Daoy (cell line): Measurements from ENCODE around the gene VDR. TPM values are rescaled to one million over a fixed set of nuclear protein-coding genes. Genes with fewer than 3 reads are reported as not detected.
"Not testable (repeated sequence)": the region's sequence is repeated elsewhere in the genome, so short reads cannot be mapped to it uniquely, and the experiment has no call there.

Source experiments
- DNase-seq: peaks from one replicate; pipeline ENCODE4 v3.0.0-alpha.2; 2015; ENCODE audit warnings: low read depth
- total RNA-seq: library from RNA; depleted of rRNA; stranded (reverse); fragments of >200 nt; shearing (Covaris generic); gene quantifications from 2 replicates; pipeline ENCODE4 v1.2.3, GENCODE V29; 2014

VDR gene
- total RNA-seq, 1 experiment from 2014 or later, result 10.1 TPM

GRCh38 chr12:47846294-47846996 lies 58.3 kb downstream of the VDR start:
- DNase-seq, result no peak

DNA sequence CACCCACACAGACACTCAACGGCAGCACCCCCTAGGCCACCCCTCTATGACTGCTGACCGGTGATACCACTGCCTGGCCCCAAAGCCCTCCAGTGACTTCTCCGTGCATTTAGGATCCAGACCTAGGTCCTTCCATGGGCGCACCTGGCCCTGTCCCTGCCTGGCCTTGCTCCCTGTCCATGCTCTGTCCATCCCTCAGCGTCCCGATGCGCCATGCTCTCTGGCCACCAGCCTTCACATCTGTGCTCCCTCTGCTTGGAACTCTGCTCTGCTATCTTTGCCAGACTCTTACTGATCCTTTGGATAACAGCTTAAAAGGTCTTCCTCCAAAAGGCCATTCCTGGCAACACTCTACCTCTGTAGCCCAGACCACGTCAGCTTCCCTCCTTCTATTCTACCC lies 59.7 kb downstream of the VDR start:
- DNase-seq, result no peak

GRCh38 chr12:47844264-47845019 lies 60.4 kb downstream of the VDR start:
- no peak for DNase-seq

DNA sequence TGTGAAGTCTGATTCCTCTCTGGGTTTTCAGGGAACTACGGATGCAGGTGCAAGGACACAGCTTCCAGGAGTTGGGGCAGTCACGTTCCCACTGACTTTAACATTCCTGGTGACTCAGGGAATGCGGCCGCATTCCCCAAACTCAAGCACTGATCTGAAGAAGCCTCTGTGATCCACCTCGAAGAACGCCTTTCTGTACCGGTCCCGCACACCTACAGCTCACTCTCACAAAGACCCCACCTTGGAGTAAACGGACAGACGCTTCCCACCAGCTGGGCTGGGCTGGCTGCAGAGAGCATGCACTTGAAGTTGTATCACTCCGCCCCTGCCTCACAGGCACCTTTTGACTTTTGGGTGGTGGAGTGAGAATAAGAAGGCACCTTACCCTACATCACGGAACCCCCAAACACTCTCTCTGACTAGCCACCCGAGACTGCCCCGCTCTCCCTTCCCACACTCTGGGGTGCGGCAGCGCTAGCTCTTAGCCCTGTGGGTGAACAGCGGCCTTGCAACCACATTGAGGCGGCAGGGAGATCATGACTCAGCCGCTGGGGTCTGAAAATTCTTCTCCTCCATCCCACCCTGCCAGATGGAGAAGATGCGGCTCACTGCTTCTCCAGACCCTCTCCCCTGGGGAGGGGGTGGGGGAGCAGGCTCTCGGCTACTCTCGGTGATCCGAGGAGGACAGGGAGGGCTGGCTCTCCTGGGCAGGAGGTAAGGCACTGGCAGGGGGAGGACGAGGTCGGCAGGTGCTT lies 61.4 kb downstream of the VDR start:
- DNase-seq, result no peak

- not testable (repeated sequence) for DNase-seq
These were observed 62.3 kb downstream of the VDR start for GRCh38 chr12:47842543-47842942.

DNA sequence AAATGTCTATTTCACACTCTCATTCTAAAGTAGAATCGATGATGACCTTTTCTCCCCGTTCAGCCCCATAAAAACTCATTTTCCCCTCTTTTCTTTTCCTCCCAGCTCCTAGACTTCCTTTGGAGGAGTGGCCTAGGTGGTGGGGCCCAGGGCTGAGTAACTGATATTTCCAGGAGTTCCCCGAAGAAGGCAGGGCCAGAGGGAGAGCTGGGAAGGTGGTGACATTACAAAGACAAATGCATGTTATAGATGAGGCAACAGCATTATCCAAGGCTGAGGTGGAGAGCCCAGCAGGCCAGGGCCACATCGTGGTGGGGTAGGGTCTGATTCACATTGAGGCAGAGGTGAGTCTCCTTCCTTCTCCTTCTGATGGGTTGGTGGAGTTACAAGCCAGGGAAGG lies 62.9 kb downstream of the VDR start:
- DNase-seq, result peak; percentile 25

DNA sequence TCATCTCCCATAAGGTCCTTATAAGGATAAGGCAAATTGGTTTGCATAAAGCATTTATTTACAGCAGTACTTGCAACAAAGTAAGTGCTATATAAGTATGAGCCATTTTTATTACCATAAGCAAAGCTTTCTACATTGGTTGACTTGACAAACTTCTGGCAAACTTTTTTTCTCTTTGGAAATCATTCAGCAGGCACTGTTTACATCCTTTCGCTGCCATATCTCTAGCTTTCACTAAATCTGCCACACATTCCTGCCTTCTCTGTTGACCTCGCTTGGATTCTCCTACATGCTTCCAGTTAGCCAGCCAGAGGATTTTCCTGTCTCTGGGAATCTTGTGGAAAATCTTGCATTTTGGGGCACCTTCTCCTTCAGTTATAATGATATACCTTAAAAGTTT lies 63.3 kb downstream of the VDR start:
- no peak for DNase-seq

GRCh38 chr12:47840571-47840970 lies 64.2 kb downstream of the VDR start:
- no peak for DNase-seq

- no peak for DNase-seq
These were observed 65.4 kb downstream of the VDR start for GRCh38 chr12:47839214-47839876.

DNA sequence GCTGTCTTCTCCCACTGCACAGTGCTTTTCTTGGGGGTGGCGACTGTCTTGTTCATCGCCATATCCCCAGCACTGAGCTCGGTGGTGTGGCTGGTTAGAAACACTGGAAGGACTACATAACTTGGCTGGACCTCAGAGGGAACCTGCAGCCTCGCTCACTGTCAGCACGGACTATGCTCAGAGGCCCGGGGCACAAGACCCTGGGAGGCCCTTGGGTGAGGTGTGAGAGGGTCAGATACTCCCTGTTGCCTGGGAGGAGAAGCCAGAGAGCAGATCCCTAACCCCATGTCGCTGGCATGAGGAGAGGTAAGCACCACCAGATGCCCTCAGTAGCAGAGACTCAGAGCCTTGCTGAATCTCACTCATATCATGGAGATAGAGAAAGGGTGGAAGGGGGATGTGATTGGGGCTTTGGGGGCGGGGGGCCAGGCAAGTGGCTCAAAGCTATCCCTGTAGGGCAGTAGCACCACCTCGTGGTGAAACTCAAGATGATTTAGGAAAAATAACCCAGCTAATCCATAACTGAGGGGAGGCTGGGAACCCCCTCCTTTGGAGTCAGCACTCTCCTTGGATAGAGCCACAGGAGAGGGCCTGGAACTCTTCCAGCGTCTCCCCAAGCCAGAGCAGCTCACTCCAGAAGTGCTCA lies 66.4 kb downstream of the VDR start:
- DNase-seq, result peak; percentile 44

GRCh38 chr12:47837190-47838171 lies 67.3 kb downstream of the VDR start:
- peak; percentile 76 for DNase-seq

DNA sequence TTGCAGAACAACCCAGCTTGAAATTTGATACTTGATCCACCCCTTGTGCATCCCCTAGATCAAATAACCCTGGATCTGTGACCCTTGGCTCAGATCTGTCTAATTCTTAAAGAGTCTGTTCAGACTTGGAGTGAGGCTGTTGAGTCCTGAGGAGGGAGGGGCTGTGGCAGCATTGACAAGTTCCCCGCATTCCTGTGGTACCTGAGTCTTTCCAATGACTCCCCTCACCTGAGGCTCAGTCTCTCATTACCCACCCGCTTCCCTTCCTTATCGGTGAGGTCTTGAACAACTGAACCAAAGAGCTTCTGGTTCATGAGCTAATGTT lies 69.0 kb downstream of the VDR start:
- DNase-seq, result no peak

- DNase-seq, result no peak
These were observed 69.6 kb downstream of the VDR start for GRCh38 chr12:47835006-47835830.

DNA sequence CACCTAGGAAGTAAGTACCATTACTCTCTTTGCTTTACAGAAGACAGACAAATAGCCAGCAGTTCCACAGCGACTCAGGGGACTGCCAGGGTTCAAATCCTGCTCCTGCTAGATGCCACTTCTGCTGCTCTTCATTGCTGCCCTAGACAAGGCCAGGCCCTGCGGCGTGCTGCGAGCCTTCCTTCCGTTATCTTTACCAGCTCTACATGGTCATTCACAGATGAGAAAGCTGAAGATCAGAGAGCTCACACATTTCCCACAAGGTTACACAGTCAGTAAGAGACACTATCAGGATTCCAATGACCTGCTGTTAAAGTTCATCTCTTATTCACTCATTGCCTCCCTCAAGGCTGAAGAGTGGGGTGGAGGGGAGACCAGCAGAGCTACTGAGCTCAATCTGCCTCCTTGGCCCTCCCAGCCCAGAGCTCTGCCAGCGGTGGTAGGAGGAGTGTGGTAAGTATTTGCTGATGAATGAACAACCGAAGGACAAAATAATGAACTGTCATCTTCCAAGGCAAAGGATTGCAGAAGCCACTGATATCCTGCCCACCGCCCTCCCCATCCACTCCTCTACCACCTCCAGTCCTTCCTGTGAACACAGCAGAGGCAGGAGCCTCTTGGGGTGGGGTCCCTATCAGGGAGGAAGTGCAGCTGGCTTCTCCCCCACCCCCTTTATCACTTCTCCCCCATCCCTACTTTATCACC lies 70.4 kb downstream of the VDR start:
- no peak for DNase-seq

DNA sequence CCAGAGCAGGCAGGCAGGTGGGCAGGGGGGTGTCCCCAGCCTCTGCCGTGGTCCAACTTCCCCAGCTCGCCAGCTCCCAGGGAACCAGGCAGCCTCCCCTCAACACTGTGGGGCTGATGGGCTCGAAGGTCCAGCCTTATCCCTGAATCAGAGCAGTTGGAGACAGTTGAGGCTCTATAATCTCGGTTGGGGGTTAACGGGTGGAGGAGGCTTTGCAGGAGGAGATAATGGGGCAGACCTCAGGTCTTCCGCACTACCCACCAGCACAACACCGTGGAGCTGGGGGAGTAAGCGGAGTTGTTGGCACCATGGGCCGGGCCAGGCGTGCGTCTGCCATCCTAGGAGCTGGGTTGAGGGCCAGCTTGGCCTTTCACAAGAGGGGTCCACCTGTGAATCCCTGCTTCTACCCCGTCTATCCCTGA lies 71.2 kb downstream of the VDR start:
- DNase-seq, result no peak

DNA sequence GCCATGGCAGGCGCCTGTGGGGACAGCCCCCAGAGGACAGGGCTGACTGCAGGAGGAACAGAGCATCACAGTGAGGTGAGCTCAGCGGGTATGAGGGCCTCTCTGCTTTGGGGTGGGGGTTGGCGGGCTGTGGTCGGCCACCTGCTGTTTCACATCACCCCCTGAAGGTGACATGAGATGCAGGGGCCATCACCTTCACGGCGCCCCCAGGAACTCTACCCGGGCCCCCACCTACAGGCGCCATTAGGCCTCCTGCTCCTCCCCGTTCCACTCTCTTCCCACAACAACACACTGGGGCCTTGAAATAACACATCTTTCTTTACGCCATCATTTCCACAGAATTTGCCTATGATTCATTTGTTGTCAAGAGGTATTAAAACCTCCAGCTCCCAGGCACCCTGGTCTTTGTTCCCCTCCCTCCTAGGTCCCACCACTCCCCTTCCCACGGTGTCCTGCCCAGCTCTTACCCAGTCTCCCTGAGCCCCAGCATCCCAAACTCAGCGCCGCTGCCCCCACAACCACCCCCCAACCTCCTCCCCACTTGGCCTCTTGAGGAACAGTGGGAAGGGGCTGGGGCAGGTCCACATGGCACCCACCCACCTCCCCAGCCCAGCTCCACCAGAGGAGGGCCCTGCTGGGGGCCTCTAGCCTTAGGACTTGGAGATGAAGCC lies 72.4 kb downstream of the VDR start:
- no peak for DNase-seq

DNA sequence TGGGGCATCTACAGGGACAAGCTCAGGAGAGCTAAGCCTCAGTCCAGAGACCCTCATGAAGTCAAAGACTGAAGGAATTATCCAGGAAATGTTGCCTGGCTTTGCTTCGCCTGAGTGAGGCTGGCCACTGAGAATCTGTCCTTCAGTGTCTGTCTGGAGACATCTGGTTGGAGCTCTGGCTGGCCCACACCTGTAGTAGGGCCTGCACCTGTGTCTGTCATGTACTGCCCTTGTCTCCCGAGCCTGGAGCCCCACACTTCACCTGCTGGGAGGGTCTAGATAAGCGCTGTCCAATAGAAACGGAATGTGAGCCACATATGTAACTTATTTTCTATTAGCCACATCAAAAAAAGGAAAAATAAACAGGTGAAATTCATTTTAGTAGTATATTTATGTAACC lies 75.2 kb downstream of the VDR start:
- no peak for DNase-seq

DNA sequence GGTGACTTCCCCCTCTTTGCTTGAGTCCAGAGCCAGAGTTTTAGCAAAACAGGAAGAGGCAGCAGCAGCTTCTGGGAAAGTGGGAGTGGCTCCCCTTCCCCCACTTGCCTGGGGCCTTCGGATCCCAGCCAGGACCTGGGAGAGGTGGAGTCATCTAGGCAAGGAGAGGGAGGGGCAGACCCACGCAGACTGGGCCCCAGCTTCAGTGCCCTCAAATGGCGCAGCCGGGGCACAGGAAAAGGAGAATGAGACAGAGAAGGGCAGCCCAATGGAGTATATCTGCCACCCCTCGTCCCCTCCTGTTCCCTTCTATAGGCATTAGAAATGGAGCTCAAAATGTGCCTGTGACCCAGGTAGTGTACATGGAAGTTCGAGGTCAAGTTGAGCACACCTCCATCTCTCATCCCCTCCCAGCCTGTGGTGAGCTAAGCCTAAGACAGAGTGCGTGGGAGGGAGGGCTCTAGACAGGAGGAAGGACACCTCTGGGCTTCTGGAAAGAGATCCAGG lies 75.8 kb downstream of the VDR start:
- DNase-seq, result peak; percentile 92
